ENCODE results near the gene LMOD1.

LMOD1 gene

GRCh38 chr1:201851949-201852348, 94.4 kb downstream of the LMOD1 start:
- DNase-seq: no peak

GRCh38 chr1:201850053-201850397, 96.3 kb downstream of the LMOD1 start:
- no peak for DNase-seq

- DNase-seq: no peak
Measured at GRCh38 chr1:201849372-201850052, 96.8 kb downstream of the LMOD1 start.

- DNase-seq: no peak
Measured at GRCh38 chr1:201848230-201848629, 98.1 kb downstream of the LMOD1 start.

GRCh38 chr1:201847150-201847549, 99.2 kb downstream of the LMOD1 start:
- no peak for DNase-seq
